DOHH2 (cell line): ENCODE results near the gene APOBEC3A.

Experiments
- EZH2phosphoT487 ChIP-seq: fragments of 200-600 bp; sonication (generic); IDR thresholded peaks from 2 replicates; pipeline ENCODE4 v1.6.1; 2017; ENCODE audit warnings: borderline replicate concordance, mild to moderate bottlenecking, antibody characterized with exemption, low read length, moderate library complexity, mixed read lengths
- TF ChIP-seq, protein P1 (sequence below): fragments of 200-600 bp; sonication (generic); IDR thresholded peaks from one replicate; pipeline ENCODE4 v1.5.1; 2014; ENCODE audit warnings: antibody characterized with exemption, mild to moderate bottlenecking, low read depth, low read length; ENCODE audit not compliant: poor library complexity, severe bottlenecking

DNA sequence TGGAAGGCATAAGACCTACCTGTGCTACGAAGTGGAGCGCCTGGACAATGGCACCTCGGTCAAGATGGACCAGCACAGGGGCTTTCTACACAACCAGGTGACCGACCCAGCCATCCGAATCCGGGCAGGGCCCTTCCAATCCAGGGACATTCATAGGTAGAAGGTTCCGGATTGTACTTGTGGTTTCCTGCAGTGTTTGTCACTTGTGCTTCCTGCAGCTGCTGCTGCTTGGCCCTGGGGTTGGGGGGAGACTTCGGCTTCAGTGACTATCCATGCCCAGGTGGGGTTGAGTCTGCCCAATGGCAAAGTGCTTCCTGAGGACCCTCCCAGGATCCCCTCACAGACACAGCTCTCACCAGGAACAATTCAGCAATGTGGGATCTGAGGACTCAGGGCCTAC lies 2.2 kb downstream of the APOBEC3A start:
- TF ChIP-seq, protein P1, sequence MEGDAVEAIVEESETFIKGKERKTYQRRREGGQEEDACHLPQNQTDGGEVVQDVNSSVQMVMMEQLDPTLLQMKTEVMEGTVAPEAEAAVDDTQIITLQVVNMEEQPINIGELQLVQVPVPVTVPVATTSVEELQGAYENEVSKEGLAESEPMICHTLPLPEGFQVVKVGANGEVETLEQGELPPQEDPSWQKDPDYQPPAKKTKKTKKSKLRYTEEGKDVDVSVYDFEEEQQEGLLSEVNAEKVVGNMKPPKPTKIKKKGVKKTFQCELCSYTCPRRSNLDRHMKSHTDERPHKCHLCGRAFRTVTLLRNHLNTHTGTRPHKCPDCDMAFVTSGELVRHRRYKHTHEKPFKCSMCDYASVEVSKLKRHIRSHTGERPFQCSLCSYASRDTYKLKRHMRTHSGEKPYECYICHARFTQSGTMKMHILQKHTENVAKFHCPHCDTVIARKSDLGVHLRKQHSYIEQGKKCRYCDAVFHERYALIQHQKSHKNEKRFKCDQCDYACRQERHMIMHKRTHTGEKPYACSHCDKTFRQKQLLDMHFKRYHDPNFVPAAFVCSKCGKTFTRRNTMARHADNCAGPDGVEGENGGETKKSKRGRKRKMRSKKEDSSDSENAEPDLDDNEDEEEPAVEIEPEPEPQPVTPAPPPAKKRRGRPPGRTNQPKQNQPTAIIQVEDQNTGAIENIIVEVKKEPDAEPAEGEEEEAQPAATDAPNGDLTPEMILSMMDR: no peak
- TF ChIP-seq EZH2phosphoT487: no peak
